HEK293T (cell line): Measurements from ENCODE around the gene MPV17L2.

Source experiments
- CTCF ChIA-PET: fragments of 350-600 bp; formaldehyde crosslinking; extraction: SDS; loops from one replicate; lab custom pipeline; 2021; ENCODE audit warnings: antibody characterized with exemption, inconsistent platforms; lab: Yijun Ruan, JAX
- POLR2A ChIA-PET: fragments of 350-600 bp; formaldehyde crosslinking; extraction: SDS; loops from one replicate; lab custom pipeline; 2020; ENCODE audit warnings: antibody characterized with exemption, inconsistent platforms; lab: Yijun Ruan, JAX
- DNase-seq: peaks from one replicate; pipeline ENCODE4 v3.0.0; 2012; ENCODE audit warnings: mixed read lengths; ENCODE audit errors: extremely low spot score
- ARNT ChIP-seq: fragments of 450-650 bp; IDR thresholded peaks from 2 replicates; pipeline ENCODE4 v1.6.1; 2017; ENCODE audit warnings: mild to moderate bottlenecking
- BHLHE40 ChIP-seq: fragments of 450-650 bp; IDR thresholded peaks from 2 replicates; pipeline ENCODE4 v1.6.1; 2016; ENCODE audit warnings: mild to moderate bottlenecking, moderate library complexity, borderline replicate concordance
- CTBP1 ChIP-seq: fragments of 450-650 bp; IDR thresholded peaks from 2 replicates; pipeline ENCODE4 v1.6.1; 2016; ENCODE audit warnings: borderline replicate concordance
- ELF4 ChIP-seq: fragments of 450-650 bp; IDR thresholded peaks from 2 replicates; pipeline ENCODE4 v1.6.1; 2017; ENCODE audit warnings: antibody characterized with exemption
- FOXA1 ChIP-seq: fragments of 450-650 bp; IDR thresholded peaks from 2 replicates; pipeline ENCODE4 v1.6.1; 2016; ENCODE audit warnings: mild to moderate bottlenecking
- FOXK2 ChIP-seq: fragments of 450-650 bp; IDR thresholded peaks from 2 replicates; pipeline ENCODE4 v1.6.1; 2016; ENCODE audit warnings: mild to moderate bottlenecking
- FOXM1 ChIP-seq: fragments of 450-650 bp; IDR thresholded peaks from 2 replicates; pipeline ENCODE4 v1.6.1; 2017; ENCODE audit warnings: mild to moderate bottlenecking, borderline replicate concordance
- HDGF ChIP-seq: fragments of 450-650 bp; IDR thresholded peaks from 2 replicates; pipeline ENCODE4 v1.6.1; 2017; ENCODE audit warnings: antibody characterized with exemption, borderline replicate concordance
- L3MBTL2 ChIP-seq: fragments of 450-650 bp; conservative IDR thresholded peaks from 2 replicates; pipeline ENCODE4 v1.6.1; 2016; ENCODE audit warnings: mild to moderate bottlenecking
- LEF1 ChIP-seq: fragments of 450-650 bp; IDR thresholded peaks from 2 replicates; pipeline ENCODE4 v1.6.1; 2017; ENCODE audit warnings: mild to moderate bottlenecking, borderline replicate concordance
- NFRKB ChIP-seq: fragments of 450-650 bp; IDR thresholded peaks from 2 replicates; pipeline ENCODE4 v1.6.1; 2016; ENCODE audit warnings: mild to moderate bottlenecking, moderate library complexity
- SP1 ChIP-seq: fragments of 450-650 bp; IDR thresholded peaks from 2 replicates; pipeline ENCODE4 v1.6.1; 2017
- SUZ12 ChIP-seq: fragments of 450-650 bp; IDR thresholded peaks from 2 replicates; pipeline ENCODE4 v1.6.1; 2016; ENCODE audit warnings: mild to moderate bottlenecking
- TARDBP ChIP-seq: fragments of 450-650 bp; IDR thresholded peaks from 2 replicates; pipeline ENCODE4 v1.6.1; 2016
- ZNF384 ChIP-seq: fragments of 450-650 bp; IDR thresholded peaks from 2 replicates; pipeline ENCODE4 v1.6.1; 2016
- TF ChIP-seq, protein P1 (sequence below): fragments of 450-650 bp; IDR thresholded peaks from 2 replicates; pipeline ENCODE4 v1.6.1; 2016

MPV17L2 gene

GRCh38 chr19:18165794-18166544, 27.0 kb upstream of the MPV17L2 start:
- CTCF ChIA-PET: interaction anchor here (0.8 to 1.4 kb wide), 3 partner anchors 9 to 87 kb away, joined by 3 to 4 read pairs (median 3); no protein-coding TSS in a partner anchor
- no peak for DNase-seq
- TF ChIP-seq SP1 (no peak), ELF4 (no peak)
- POLR2A ChIA-PET: no interaction called here

GRCh38 chr19:18167011-18167410, 26.0 kb upstream of the MPV17L2 start:
- CTCF ChIA-PET: interaction anchor here (1.1 kb wide), 1 partner anchor 54 kb away, joined by 3 read pairs; no protein-coding TSS in a partner anchor
- DNase-seq: no peak
- POLR2A ChIA-PET: no interaction called here
- TF ChIP-seq SP1: no peak

GRCh38 chr19:18167975-18168645, 24.9 kb upstream of the MPV17L2 start:
- TF ChIP-seq L3MBTL2 (no peak), NFRKB (no peak), ARNT (no peak), FOXM1 (no peak), HDGF (no peak), ZNF384 (no peak), SP1 (no peak), LEF1 (no peak), TARDBP (no peak), CTBP1 (no peak), FOXK2 (no peak), SUZ12 (no peak)
- DNase-seq: peak; percentile 82
- ChIA-PET CTCF (interaction anchor here (0.7 to 1.3 kb wide), 7 partner anchors 14 to 161 kb away, joined by 3 to 8 read pairs (median 3); no protein-coding TSS in a partner anchor), POLR2A (no interaction called here)

GRCh38 chr19:18168673-18169381, 24.2 kb upstream of the MPV17L2 start:
- ChIA-PET CTCF (interaction anchor here (0.7 to 1.3 kb wide), 5 partner anchors 30 to 107 kb away, joined by 3 to 8 read pairs (median 3); no protein-coding TSS in a partner anchor), POLR2A (no interaction called here)
- TF ChIP-seq L3MBTL2 (no peak), LEF1 (no peak), NFRKB (no peak), BHLHE40 (no peak)
- no peak for DNase-seq

GRCh38 chr19:18170714-18171255, 22.2 kb upstream of the MPV17L2 start:
- DNase-seq: no peak
- TF ChIP-seq CTBP1 (no peak), ARNT (no peak), BHLHE40 (no peak), SP1 (no peak), FOXA1 (no peak), L3MBTL2 (no peak), TARDBP (no peak), LEF1 (no peak), ELF4 (no peak)
- ChIA-PET CTCF (interaction anchor here (0.7 to 1.7 kb wide), 2 partner anchors 34 to 57 kb away, joined by 3 to 6 read pairs; no protein-coding TSS in a partner anchor), POLR2A (no interaction called here)

DNA sequence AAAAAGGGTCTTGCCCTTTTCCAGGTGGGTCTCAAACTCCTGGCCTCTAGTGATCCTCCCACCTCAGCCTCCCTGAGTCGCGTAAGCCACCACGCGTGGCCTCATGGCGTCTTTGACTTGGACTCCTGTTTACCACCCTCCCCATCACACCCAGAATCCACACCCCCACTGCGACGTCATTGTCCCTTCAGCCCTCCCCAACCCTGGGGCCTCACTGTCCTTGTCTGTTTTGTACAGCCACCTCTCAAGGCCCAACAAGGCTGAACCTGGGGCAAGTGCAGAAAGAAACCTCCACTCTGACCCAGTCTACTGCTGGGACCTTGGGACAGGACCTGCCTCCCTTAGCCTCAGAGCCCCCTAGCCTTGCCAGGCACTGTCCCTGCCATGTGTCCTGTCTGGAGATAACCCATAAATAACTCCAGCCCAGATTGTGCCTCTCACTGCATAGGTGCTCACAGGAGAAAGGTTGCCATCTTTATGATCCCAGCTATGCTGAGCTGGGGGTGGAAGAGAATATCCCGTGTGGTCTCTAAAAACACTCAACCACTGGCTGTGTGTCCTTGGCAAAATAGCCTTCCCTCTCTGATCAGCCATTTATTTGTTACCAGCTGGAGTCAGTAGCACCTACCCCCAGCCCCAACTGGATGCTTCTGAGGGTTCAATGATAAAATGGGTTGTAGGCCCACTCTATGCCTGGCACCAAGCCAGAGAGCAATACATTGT, 21.3 kb upstream of the MPV17L2 start:
- DNase-seq: no peak
- TF ChIP-seq FOXA1 (no peak), CTBP1 (no peak), TARDBP (no peak), FOXM1 (no peak), LEF1 (no peak), BHLHE40 (no peak), NFRKB (no peak), ARNT (no peak), SUZ12 (no peak), SP1 (no peak), L3MBTL2 (no peak), FOXK2 (no peak), ELF4 (no peak), ZNF384 (no peak), HDGF (no peak)
- TF ChIP-seq, protein P1, sequence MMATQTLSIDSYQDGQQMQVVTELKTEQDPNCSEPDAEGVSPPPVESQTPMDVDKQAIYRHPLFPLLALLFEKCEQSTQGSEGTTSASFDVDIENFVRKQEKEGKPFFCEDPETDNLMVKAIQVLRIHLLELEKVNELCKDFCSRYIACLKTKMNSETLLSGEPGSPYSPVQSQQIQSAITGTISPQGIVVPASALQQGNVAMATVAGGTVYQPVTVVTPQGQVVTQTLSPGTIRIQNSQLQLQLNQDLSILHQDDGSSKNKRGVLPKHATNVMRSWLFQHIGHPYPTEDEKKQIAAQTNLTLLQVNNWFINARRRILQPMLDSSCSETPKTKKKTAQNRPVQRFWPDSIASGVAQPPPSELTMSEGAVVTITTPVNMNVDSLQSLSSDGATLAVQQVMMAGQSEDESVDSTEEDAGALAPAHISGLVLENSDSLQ: no peak
- ChIA-PET POLR2A (no interaction called here), CTCF (interaction anchor here (0.7 to 1.7 kb wide), 2 partner anchors 35 to 58 kb away, joined by 3 to 6 read pairs; no protein-coding TSS in a partner anchor)
